ENCODE measurements around the gene FCRLA.

DNA sequence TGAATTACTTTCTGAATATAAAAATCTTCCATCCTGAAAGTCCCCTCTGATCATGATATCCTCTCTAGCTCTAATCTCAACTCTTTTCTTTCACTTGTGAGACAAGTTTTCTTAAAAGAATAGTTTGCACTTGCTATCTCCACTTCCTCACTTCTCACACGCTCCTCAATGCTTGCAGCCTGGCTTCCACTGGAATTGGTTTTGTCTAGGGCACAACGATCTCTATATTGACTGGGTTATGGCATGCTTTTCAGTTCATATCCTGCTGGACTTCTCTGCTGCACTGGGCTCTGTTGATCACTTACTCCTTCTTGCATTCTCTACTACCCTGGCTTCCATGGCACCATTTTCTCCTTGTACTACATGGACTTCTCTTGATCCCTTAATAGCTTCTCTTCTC lies 474 bp downstream of the FCRLA start:
- TF ChIP-seq, protein P1, sequence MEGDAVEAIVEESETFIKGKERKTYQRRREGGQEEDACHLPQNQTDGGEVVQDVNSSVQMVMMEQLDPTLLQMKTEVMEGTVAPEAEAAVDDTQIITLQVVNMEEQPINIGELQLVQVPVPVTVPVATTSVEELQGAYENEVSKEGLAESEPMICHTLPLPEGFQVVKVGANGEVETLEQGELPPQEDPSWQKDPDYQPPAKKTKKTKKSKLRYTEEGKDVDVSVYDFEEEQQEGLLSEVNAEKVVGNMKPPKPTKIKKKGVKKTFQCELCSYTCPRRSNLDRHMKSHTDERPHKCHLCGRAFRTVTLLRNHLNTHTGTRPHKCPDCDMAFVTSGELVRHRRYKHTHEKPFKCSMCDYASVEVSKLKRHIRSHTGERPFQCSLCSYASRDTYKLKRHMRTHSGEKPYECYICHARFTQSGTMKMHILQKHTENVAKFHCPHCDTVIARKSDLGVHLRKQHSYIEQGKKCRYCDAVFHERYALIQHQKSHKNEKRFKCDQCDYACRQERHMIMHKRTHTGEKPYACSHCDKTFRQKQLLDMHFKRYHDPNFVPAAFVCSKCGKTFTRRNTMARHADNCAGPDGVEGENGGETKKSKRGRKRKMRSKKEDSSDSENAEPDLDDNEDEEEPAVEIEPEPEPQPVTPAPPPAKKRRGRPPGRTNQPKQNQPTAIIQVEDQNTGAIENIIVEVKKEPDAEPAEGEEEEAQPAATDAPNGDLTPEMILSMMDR (IDR thresholded peaks at IDR 0.05) = no peak
- TF ChIP-seq POLR2A (IDR thresholded peaks at IDR 0.05) = no peak
